WERI-Rb-1 (cell line): ENCODE results near the gene CLDN22.
"Not testable (repeated sequence)": the region's sequence is repeated elsewhere in the genome, so short reads cannot be mapped to it uniquely, and the experiment has no call there.

Experiments
- DNase-seq: peaks from one replicate; pipeline ENCODE4 v3.0.0-alpha.2; 2020
- H3K27ac ChIP-seq: fragments of 250-450 bp; sonication (Bioruptor Pico); 2 replicates; pipeline ENCODE4 v1.5.1; 2020; ENCODE audit warnings: mild to moderate bottlenecking, moderate library complexity
- H3K27me3 ChIP-seq: fragments of 250-450 bp; sonication (Bioruptor Pico); 2 replicates; pipeline ENCODE4 v1.5.1; 2021; ENCODE audit warnings: mild to moderate bottlenecking, low read depth, moderate library complexity; ENCODE audit not compliant: insufficient read depth, severe bottlenecking
- H3K36me3 ChIP-seq: fragments of 250-450 bp; sonication (Bioruptor Pico); 2 replicates; pipeline ENCODE4 v1.5.1; 2020; ENCODE audit warnings: mild to moderate bottlenecking, moderate library complexity
- H3K4me3 ChIP-seq: 2 replicates; pipeline ENCODE4 v1.5.1; 2011; ENCODE audit warnings: low read depth, mild to moderate bottlenecking, control low read depth, low read length
- H3K9me3 ChIP-seq: fragments of 250-450 bp; sonication (Bioruptor Pico); 2 replicates; pipeline ENCODE4 v1.5.1; 2021; ENCODE audit warnings: mild to moderate bottlenecking, moderate library complexity; ENCODE audit not compliant: severe bottlenecking
- TF ChIP-seq, protein P1 (sequence below): IDR thresholded peaks from 2 replicates; pipeline ENCODE4 v1.5.1; 2011; ENCODE audit warnings: low read depth, mild to moderate bottlenecking, control low read depth, inconsistent platforms, low read length

The CLDN22 gene

DNA sequence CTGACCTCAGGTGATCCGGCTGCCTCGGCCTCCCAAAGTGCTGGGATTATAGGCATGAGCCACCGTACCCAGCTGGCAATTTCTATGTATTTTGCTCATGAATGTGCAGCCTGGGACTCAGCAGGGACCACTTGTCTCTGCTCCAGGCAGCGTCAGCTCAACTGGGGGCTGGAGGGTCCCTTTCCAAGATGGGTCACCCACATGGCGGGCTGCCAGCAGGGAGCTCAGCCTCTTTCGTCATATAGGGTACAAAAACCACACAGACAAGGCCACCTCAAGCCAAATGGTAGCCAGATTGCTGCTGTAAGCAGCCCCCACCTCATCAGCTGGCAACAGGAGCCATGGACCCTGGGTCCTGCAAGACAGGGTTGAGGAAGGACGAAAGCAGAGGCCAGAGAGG lies 4.5 kb upstream of the CLDN22 start:
- H3K27me3 ChIP-seq: no peaks in the 10 kb centered on the region
- peaks cover 7% of the 10 kb centered on the region for H3K9me3 ChIP-seq
- no peak for DNase-seq
- no peak overlapping the region for H3K27ac ChIP-seq
- H3K4me3 ChIP-seq: no peak overlapping the region
- no peaks in the 10 kb centered on the region for H3K36me3 ChIP-seq
- TF ChIP-seq, protein P1, sequence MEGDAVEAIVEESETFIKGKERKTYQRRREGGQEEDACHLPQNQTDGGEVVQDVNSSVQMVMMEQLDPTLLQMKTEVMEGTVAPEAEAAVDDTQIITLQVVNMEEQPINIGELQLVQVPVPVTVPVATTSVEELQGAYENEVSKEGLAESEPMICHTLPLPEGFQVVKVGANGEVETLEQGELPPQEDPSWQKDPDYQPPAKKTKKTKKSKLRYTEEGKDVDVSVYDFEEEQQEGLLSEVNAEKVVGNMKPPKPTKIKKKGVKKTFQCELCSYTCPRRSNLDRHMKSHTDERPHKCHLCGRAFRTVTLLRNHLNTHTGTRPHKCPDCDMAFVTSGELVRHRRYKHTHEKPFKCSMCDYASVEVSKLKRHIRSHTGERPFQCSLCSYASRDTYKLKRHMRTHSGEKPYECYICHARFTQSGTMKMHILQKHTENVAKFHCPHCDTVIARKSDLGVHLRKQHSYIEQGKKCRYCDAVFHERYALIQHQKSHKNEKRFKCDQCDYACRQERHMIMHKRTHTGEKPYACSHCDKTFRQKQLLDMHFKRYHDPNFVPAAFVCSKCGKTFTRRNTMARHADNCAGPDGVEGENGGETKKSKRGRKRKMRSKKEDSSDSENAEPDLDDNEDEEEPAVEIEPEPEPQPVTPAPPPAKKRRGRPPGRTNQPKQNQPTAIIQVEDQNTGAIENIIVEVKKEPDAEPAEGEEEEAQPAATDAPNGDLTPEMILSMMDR: no peak

DNA sequence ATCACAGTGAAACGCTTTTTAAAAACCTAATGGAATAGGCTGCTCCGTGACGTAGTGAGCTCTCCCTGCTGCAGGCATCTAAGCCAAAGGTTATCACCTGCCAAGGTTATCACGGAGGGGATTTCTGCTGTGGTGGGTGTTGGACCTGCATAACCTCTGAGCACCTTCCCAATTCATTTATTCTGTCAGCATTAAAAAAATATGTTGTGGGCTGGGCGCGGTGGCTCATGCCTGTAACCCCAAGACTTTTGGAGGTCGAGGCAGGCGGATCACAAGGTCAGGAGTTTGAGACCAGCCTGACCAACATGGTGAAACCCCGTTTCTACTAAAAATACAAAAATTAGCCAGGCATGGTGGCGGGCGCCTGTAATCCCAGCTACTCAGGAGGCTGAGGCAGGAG lies 4.0 kb upstream of the CLDN22 start:
- not testable (repeated sequence) for H3K27ac ChIP-seq, DNase-seq, H3K27me3 ChIP-seq, H3K36me3 ChIP-seq, H3K9me3 ChIP-seq, H3K4me3 ChIP-seq

DNA sequence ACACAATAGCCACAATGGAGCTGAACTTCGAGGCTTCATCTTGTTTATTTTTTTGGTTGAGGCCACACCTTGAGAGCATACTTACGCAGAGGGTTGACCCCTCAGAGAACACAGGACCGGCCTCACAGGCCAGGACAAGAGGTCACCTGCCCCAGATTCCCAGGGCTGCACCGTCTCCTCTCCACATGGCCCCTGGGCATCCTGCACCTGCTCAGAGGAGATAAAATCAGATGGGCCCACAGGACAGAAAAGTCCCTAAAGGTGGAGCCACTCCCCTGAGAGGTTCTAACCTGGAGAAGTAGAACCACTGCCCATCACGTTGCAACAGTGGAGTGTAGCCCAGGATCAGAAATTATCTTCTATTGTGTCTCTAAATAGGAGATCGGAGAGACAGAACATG lies 3.2 kb upstream of the CLDN22 start:
- no peaks in the 10 kb centered on the region for H3K27me3 ChIP-seq
- TF ChIP-seq, protein P1: no peak
- no peaks in the 10 kb centered on the region for H3K36me3 ChIP-seq
- DNase-seq: no peak
- no peak overlapping the region for H3K4me3 ChIP-seq
- peaks cover 7% of the 10 kb centered on the region for H3K9me3 ChIP-seq
- no peak overlapping the region for H3K27ac ChIP-seq

DNA sequence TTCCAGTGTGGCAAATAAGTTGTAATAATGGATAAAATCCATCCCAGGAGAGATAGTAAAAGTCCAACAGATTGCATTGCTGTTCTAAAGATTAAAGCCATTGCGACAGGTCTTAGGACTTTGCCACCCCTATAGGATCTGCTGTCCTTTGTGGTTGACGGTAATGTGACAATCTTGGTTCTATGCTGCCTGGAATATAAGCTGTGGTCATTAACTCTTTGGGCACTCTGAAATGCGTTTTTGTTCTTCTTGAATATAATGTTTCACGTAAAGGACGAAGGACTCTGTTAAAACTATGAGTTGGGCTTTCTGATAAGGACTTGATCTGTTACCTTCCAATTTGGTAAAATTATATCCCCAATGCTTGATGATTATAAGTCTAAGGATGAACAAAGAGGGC lies 2.2 kb upstream of the CLDN22 start, which contains the start of gene CLDN24:
TSS of gene CLDN24 (minus strand) at position 101 of the 400 bp plus-strand sequence. CDS start at position 101, 0 bp downstream.
- no peak within 1 kb of the TSS for H3K27ac ChIP-seq
- DNase-seq: no peak

DNA sequence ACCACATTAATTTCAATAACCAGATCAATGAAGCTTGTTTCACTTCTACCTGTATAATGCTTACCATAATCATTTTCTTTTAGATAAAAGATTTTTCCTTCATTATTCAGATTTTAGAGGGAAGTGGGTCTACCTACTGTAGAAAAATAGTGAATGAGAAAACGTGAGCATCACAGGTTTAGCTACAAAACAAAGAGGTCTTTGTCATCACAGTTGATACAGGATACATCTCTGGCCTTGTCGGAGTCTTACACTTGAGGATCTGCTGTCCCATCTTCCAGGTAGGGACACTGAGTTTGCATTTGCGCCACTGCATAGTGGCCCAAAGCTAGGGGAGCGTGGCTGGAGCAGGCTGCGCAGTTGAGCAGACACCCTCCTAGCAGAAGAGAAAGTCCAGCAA lies 1.4 kb upstream of the CLDN22 start:
- H3K36me3 ChIP-seq: no peaks in the 10 kb centered on the region
- no peak overlapping the region for H3K27ac ChIP-seq
- no peak for DNase-seq
- no peaks in the 10 kb centered on the region for H3K27me3 ChIP-seq
- TF ChIP-seq, protein P1: no peak
- H3K9me3 ChIP-seq: peaks cover 2% of the 10 kb centered on the region
- H3K4me3 ChIP-seq: no peak overlapping the region

More for the DNA sequence above, 2.2 kb upstream of the CLDN22 start, which contains the start of gene CLDN24:
- H3K9me3 ChIP-seq: peaks cover 7% of the 10 kb centered on the region
- TF ChIP-seq, protein P1: no peak
- no peak within 1 kb of the TSS for H3K4me3 ChIP-seq
- no peaks in the 10 kb centered on the region for H3K36me3 ChIP-seq
- H3K27me3 ChIP-seq: no peaks in the 10 kb centered on the region

DNA sequence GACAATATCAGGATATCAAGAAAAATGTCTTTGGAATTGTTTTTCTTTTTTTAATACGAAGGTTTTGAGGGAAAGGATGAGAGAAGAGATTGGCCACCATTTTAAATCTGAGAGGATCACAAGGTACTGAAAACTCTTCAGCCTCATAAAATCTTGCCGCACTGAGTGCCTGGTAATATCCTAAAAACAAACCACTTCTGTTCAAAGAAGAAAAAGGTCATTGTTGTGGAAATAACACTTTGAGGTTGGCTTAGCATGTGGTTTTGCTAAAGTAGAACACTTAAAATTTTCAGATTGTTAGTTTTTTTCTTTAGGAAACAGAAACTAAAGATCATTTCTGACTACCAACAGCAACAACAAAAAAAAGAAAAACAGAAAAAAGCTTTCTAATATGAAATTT lies 1.0 kb upstream of the CLDN22 start:
- Histone ChIP-seq H3K27me3 (no peaks in the 10 kb centered on the region), H3K36me3 (no peaks in the 10 kb centered on the region), H3K4me3 (no peak overlapping the region), H3K9me3 (no peaks in the 10 kb centered on the region), H3K27ac (no peak overlapping the region)
- TF ChIP-seq, protein P1: no peak
- no peak for DNase-seq
